ENCODE data around the gene OR52L1. TPM values are rescaled to one million over a fixed set of nuclear protein-coding genes. Genes with fewer than 3 reads are reported as not detected.

Gene OR52L1
- total RNA-seq, 1 experiment from 2014 or later = 0.15 TPM

- TF ChIP-seq SMAD3 (CRISPR knock-in tag; IDR thresholded peaks at IDR 0.05; ENCODE audit: borderline replicate concordance) (no peak), KAT7 (CRISPR knock-in tag; IDR thresholded peaks at IDR 0.05; ENCODE audit: borderline replicate concordance) (no peak), ATF2 (CRISPR knock-in tag; IDR thresholded peaks at IDR 0.05; ENCODE audit: borderline replicate concordance, low read depth) (no peak), JAZF1 (CRISPR knock-in tag; IDR thresholded peaks at IDR 0.05) (no peak), CREB1 (CRISPR knock-in tag; IDR thresholded peaks at IDR 0.05) (no peak), SP1 (CRISPR knock-in tag; conservative IDR thresholded peaks at IDR 0.05) (no peak), PRDM15 (CRISPR knock-in tag; IDR thresholded peaks at IDR 0.05) (no peak), ZNF281 (CRISPR knock-in tag; IDR thresholded peaks at IDR 0.05) (no peak)
- TF ChIP-seq, protein P1, sequence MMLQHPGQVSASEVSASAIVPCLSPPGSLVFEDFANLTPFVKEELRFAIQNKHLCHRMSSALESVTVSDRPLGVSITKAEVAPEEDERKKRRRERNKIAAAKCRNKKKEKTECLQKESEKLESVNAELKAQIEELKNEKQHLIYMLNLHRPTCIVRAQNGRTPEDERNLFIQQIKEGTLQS (CRISPR knock-in tag; conservative IDR thresholded peaks at IDR 0.05) = no peak
- TF ChIP-seq, protein P2, sequence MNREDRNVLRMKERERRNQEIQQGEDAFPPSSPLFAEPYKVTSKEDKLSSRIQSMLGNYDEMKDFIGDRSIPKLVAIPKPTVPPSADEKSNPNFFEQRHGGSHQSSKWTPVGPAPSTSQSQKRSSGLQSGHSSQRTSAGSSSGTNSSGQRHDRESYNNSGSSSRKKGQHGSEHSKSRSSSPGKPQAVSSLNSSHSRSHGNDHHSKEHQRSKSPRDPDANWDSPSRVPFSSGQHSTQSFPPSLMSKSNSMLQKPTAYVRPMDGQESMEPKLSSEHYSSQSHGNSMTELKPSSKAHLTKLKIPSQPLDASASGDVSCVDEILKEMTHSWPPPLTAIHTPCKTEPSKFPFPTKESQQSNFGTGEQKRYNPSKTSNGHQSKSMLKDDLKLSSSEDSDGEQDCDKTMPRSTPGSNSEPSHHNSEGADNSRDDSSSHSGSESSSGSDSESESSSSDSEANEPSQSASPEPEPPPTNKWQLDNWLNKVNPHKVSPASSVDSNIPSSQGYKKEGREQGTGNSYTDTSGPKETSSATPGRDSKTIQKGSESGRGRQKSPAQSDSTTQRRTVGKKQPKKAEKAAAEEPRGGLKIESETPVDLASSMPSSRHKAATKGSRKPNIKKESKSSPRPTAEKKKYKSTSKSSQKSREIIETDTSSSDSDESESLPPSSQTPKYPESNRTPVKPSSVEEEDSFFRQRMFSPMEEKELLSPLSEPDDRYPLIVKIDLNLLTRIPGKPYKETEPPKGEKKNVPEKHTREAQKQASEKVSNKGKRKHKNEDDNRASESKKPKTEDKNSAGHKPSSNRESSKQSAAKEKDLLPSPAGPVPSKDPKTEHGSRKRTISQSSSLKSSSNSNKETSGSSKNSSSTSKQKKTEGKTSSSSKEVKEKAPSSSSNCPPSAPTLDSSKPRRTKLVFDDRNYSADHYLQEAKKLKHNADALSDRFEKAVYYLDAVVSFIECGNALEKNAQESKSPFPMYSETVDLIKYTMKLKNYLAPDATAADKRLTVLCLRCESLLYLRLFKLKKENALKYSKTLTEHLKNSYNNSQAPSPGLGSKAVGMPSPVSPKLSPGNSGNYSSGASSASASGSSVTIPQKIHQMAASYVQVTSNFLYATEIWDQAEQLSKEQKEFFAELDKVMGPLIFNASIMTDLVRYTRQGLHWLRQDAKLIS (CRISPR knock-in tag; IDR thresholded peaks at IDR 0.05; ENCODE audit: borderline replicate concordance) = no peak
- TF ChIP-seq, protein P3, sequence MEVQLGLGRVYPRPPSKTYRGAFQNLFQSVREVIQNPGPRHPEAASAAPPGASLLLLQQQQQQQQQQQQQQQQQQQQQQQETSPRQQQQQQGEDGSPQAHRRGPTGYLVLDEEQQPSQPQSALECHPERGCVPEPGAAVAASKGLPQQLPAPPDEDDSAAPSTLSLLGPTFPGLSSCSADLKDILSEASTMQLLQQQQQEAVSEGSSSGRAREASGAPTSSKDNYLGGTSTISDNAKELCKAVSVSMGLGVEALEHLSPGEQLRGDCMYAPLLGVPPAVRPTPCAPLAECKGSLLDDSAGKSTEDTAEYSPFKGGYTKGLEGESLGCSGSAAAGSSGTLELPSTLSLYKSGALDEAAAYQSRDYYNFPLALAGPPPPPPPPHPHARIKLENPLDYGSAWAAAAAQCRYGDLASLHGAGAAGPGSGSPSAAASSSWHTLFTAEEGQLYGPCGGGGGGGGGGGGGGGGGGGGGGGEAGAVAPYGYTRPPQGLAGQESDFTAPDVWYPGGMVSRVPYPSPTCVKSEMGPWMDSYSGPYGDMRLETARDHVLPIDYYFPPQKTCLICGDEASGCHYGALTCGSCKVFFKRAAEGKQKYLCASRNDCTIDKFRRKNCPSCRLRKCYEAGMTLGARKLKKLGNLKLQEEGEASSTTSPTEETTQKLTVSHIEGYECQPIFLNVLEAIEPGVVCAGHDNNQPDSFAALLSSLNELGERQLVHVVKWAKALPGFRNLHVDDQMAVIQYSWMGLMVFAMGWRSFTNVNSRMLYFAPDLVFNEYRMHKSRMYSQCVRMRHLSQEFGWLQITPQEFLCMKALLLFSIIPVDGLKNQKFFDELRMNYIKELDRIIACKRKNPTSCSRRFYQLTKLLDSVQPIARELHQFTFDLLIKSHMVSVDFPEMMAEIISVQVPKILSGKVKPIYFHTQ (CRISPR knock-in tag; IDR thresholded peaks at IDR 0.05) = no peak
- TF ChIP-seq, protein P4, sequence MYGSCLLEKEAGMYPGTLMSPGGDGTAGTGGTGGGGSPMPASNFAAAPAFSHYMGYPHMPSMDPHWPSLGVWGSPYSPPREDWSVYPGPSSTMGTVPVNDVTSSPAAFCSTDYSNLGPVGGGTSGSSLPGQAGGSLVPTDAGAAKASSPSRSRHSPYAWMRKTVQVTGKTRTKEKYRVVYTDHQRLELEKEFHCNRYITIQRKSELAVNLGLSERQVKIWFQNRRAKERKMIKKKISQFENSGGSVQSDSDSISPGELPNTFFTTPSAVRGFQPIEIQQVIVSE (CRISPR knock-in tag; IDR thresholded peaks at IDR 0.05; ENCODE audit: borderline replicate concordance) = no peak
- Mint-ChIP-seq H3K27ac (no peak overlapping the region), H3K36me3 (no peaks in the 10 kb centered on the region), H3K9me3 (no peaks in the 10 kb centered on the region), H3K4me3 (no peak overlapping the region), H3K4me1 (0 out of 2 replicates have a peak, but pooled peaks cover 4% of the 10 kb centered on the region), H3K27me3 (ENCODE audit: low read depth) (peaks cover 26% of the 10 kb centered on the region)
- CTCF ChIA-PET = interaction anchor here (0.7 to 2.5 kb wide), 11 partner anchors 30 to 340 kb away, joined by 3 to 29 read pairs (median 6); partner anchors contain the start of genes CCKBR and FHIP1B
- DNase-seq (ENCODE audit: low spot score) (no peak), ATAC-seq (peak; percentile 93)
- POLR2A ChIA-PET = no interaction called here
Observed at GRCh38 chr11:6022956-6023355, 36.2 kb upstream of the OR52L1 start.
